H1 (cell line): ENCODE results near the gene CHCHD6. TPM values are rescaled to one million over a fixed set of nuclear protein-coding genes. Genes with fewer than 3 reads are reported as not detected.

Experiments
- BRCA1 ChIP-seq: IDR thresholded peaks from 2 replicates; pipeline ENCODE4 v1.6.1; 2012; ENCODE audit warnings: low read depth, low read length, improper control_type of control experiment
- CREB1 ChIP-seq: IDR thresholded peaks from 2 replicates; pipeline ENCODE4 v1.6.1; 2012; ENCODE audit warnings: inconsistent platforms
- CTCF ChIP-seq, 3 experiments: IDR thresholded peaks; 1 replicate in 2 of 3; 2 replicates in 1 of 3; pipeline versions ENCODE4 v1.5.1 to v1.6.1; 2011; ENCODE audit warnings: low read length in 3 of 3, mild to moderate bottlenecking in 3 of 3, inconsistent platforms in 2 of 3, low read depth in 1 of 3, moderate library complexity in 1 of 3; ENCODE audit not compliant: insufficient read depth in 1 of 3; ENCODE audit errors: control extremely low read depth in 1 of 3
- TAF7 ChIP-seq: optimal IDR thresholded peaks from 2 replicates; pipeline ENCODE3; 2011; ENCODE audit warnings: low read depth, mild to moderate bottlenecking, inconsistent platforms, low read length, moderate library complexity, borderline replicate concordance
- polyA plus RNA-seq, 7 experiments: library from polyadenylated mRNA; depleted of rRNA in 3 of 7; stranded (reverse) in 5 of 7; unstranded in 2 of 7; fragments of >200 nt in 5 of 7; fragments of 200-250 nt in 2 of 7; gene quantifications; 1 replicate in 5 of 7; 2 replicates in 1 of 7; 4 replicates in 1 of 7; pipeline versions ENCODE4 v1.2.1 to v1.2.3, GENCODE V29; 2011 to 2013; ENCODE audit warnings: missing spikeins in 2 of 7, mixed read lengths in 2 of 7
- total RNA-seq: library from RNA; stranded (reverse); fragmentation: NEBNext Ultra II Directional; extraction: Animal tissue kit (Norgen Biotek cat#: 25700); gene quantifications from 2 replicates; pipeline ENCODE4 v1.2.1, GENCODE V29; 2021

Gene CHCHD6
- total and polyA plus RNA-seq, 2 of the 8 experiments (the other 6 are each of a cell fraction or from before 2014, with no cell fraction given), result 32.4 to 37.6 TPM

DNA sequence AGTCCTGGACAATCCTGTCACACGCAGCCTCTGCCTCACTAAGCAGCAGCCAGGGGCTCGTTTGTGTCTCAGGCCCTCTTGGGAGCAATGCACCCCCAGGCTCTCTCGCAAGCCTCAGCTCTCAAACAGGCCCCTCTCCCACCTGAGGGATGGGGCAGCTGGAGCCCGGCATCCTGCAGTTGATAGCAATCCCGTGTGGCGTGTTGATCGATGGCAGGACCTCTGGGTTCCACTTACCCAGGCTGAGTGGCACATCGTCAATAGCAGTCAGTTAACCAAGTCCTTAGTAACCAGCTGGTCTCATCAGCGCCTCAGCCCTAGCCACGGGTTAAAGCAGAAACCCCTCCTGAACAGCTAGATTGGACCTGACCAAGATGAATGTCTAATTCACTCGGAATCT is 242.4 kb downstream of the CHCHD6 start (continued):
- TF ChIP-seq BRCA1 (no peak), TAF7 (no peak), CTCF (IDR thresholded peaks at IDR 0.05; ENCODE audit: control extremely low read depth in 1 of 3, insufficient read depth in 1 of 3, low read depth in 1 of 3, low read length in 3 of 3) (no peak), CREB1 (no peak)
